IMR-90 (cell line): ENCODE results near the gene INAFM1. TPM values are rescaled to one million over a fixed set of nuclear protein-coding genes. Genes with fewer than 3 reads are reported as not detected.
A peak's percentile ranks its signal among the peaks of the same experiment; 100 is the strongest.

ENCODE experiments used
- ATAC-seq: fragments of 200-7000 bp; cut with Tn5 transposase; 2 replicates; pipeline ENCODE4 v1.9.1; 2020; ENCODE audit warnings: low read depth, mild to moderate bottlenecking, moderate library complexity
- BruUV-seq: library from RNA; stranded (reverse); fragments of 400-500 nt; replicated peaks from 2 replicates; lab custom pipeline; 2021; lab: Mats Ljungman, UMichigan
- CTCF ChIA-PET: fragments of 300-600 bp; formaldehyde crosslinking; extraction: SDS; loops from one replicate; lab custom pipeline; 2021; ENCODE audit warnings: antibody characterized with exemption; lab: Yijun Ruan, JAX
- POLR2A ChIA-PET: fragments of 300-600 bp; sonication (Branson Sonifier 250); formaldehyde crosslinking; loops from one replicate; lab custom pipeline; 2022; ENCODE audit warnings: antibody characterized with exemption; ENCODE audit not compliant: unreplicated experiment; lab: Charles Lee
- DNase-seq: peaks from one replicate; pipeline ENCODE4 v3.0.0; 2013
- H2AFZ ChIP-seq: replicated peaks from 2 replicates; pipeline ENCODE3; 2013; ENCODE audit warnings: low read length, mild to moderate bottlenecking; ENCODE audit not compliant: poor library complexity
- H2AK5ac ChIP-seq: 2 replicates; pipeline ENCODE4 v1.6.1; 2013; ENCODE audit warnings: low read depth, low read length, inconsistent platforms
- H2AK9ac ChIP-seq: replicated peaks from 2 replicates; pipeline ENCODE3; 2013; ENCODE audit warnings: mild to moderate bottlenecking, low read depth, low read length, moderate library complexity; ENCODE audit not compliant: poor library complexity
- H2BK120ac ChIP-seq: 2 replicates; pipeline ENCODE4 v1.6.1; 2013; ENCODE audit warnings: low read depth, low read length, inconsistent platforms
- H2BK15ac ChIP-seq: 3 replicates; pipeline ENCODE4 v1.6.1; 2013; ENCODE audit warnings: low read depth, low read length, inconsistent platforms
- H2BK20ac ChIP-seq: 2 replicates; pipeline ENCODE4 v1.6.1; 2013; ENCODE audit warnings: low read depth, mild to moderate bottlenecking, inconsistent platforms, low read length, moderate library complexity
- H2BK5ac ChIP-seq: 2 replicates; pipeline ENCODE4 v1.6.1; 2013; ENCODE audit warnings: mild to moderate bottlenecking, low read depth, low read length, inconsistent platforms; ENCODE audit not compliant: poor library complexity, severe bottlenecking
- H3K14ac ChIP-seq: replicated peaks from 2 replicates; pipeline ENCODE4 v1.6.1; 2013; ENCODE audit warnings: low read depth, low read length, inconsistent platforms
- H3K18ac ChIP-seq: 2 replicates; pipeline ENCODE4 v1.6.1; 2013; ENCODE audit warnings: low read depth, low read length, control low read depth
- H3K23ac ChIP-seq: 2 replicates; pipeline ENCODE4 v1.6.1; 2013; ENCODE audit warnings: low read depth, low read length, inconsistent platforms
- H3K27ac ChIP-seq: 2 replicates; pipeline ENCODE4 v1.5.1; 2013; ENCODE audit warnings: mild to moderate bottlenecking, control low read depth, low read length; ENCODE audit not compliant: insufficient read depth
- H3K27me3 ChIP-seq: 2 replicates; pipeline ENCODE4 v1.6.1; 2013; ENCODE audit warnings: low read length; ENCODE audit not compliant: control insufficient read depth, insufficient read depth
- H3K36me3 ChIP-seq: 2 replicates; pipeline ENCODE4 v1.6.1; 2013; ENCODE audit warnings: low read length, mixed read lengths; ENCODE audit not compliant: control insufficient read depth, insufficient read depth
- H3K4ac ChIP-seq: 2 replicates; pipeline ENCODE4 v1.6.1; 2013; ENCODE audit warnings: low read depth, low read length, inconsistent platforms
- H3K4me1 ChIP-seq: 2 replicates; pipeline ENCODE4 v1.6.1; 2013; ENCODE audit warnings: low read length, mixed read lengths; ENCODE audit not compliant: control insufficient read depth, insufficient read depth
- H3K4me2 ChIP-seq: 2 replicates; pipeline ENCODE4 v1.6.1; 2013; ENCODE audit warnings: low read depth, mild to moderate bottlenecking, control low read depth, low read length, moderate library complexity
- H3K4me3 ChIP-seq: 2 replicates; pipeline ENCODE4 v1.5.1; 2013; ENCODE audit warnings: low read depth, mild to moderate bottlenecking, control low read depth, low read length, moderate library complexity; ENCODE audit not compliant: insufficient read depth
- H3K56ac ChIP-seq: 2 replicates; pipeline ENCODE4 v1.6.1; 2013; ENCODE audit warnings: low read length, inconsistent platforms; ENCODE audit not compliant: insufficient read depth; ENCODE audit errors: extremely low read depth
- H3K79me1 ChIP-seq, 2 experiments: 2 replicates each; pipeline ENCODE4 v1.6.1; 2013; ENCODE audit warnings: low read length in 2 of 2, inconsistent platforms in 1 of 2, low read depth in 1 of 2
- H3K9ac ChIP-seq: 2 replicates; pipeline ENCODE4 v1.6.1; 2013; ENCODE audit warnings: low read depth, low read length, control low read depth
- H3K9me1 ChIP-seq: 2 replicates; pipeline ENCODE4 v1.6.1; 2013; ENCODE audit warnings: low read length, inconsistent platforms; ENCODE audit not compliant: insufficient read depth
- H3K9me3 ChIP-seq: 2 replicates; pipeline ENCODE4 v1.6.1; 2013; ENCODE audit warnings: low read length; ENCODE audit not compliant: control insufficient read depth, insufficient read depth
- H4K20me1 ChIP-seq: 2 replicates; pipeline ENCODE4 v1.6.1; 2013; ENCODE audit warnings: low read length, inconsistent platforms; ENCODE audit not compliant: insufficient read depth
- H4K5ac ChIP-seq: 2 replicates; pipeline ENCODE4 v1.6.1; 2013; ENCODE audit warnings: mild to moderate bottlenecking, low read depth, low read length, control low read depth
- H4K8ac ChIP-seq, 2 experiments: 2 replicates each; pipeline ENCODE4 v1.6.1; 2013; ENCODE audit warnings: low read depth in 2 of 2, low read length in 2 of 2, control low read depth in 1 of 2, inconsistent platforms in 1 of 2
- H4K91ac ChIP-seq: 2 replicates; pipeline ENCODE4 v1.6.1; 2013; ENCODE audit warnings: low read depth, low read length, inconsistent platforms; ENCODE audit not compliant: insufficient read depth
- BHLHE40 ChIP-seq: fragments of 150-350 bp; IDR thresholded peaks from 2 replicates; pipeline ENCODE4 v1.6.1; 2016; ENCODE audit warnings: mild to moderate bottlenecking, low read depth, low read length
- CEBPB ChIP-seq: IDR thresholded peaks from 2 replicates; pipeline ENCODE4 v1.6.1; 2012; ENCODE audit warnings: low read depth, low read length, improper control_type of control experiment
- CTCF ChIP-seq: conservative IDR thresholded peaks from 2 replicates; pipeline ENCODE4 v1.5.1; 2012; ENCODE audit warnings: mild to moderate bottlenecking, low read depth, low read length, improper control_type of control experiment
- MAFK ChIP-seq: IDR thresholded peaks from 2 replicates; pipeline ENCODE4 v1.6.1; 2012; ENCODE audit warnings: low read depth, low read length, improper control_type of control experiment
- MXI1 ChIP-seq: IDR thresholded peaks from 2 replicates; pipeline ENCODE4 v1.6.1; 2012; ENCODE audit warnings: low read depth, mild to moderate bottlenecking, low read length, moderate library complexity, borderline replicate concordance
- POLR2A ChIP-seq: IDR thresholded peaks from 2 replicates; pipeline ENCODE4 v1.6.1; 2012; ENCODE audit warnings: mild to moderate bottlenecking, low read depth, low read length
- SMC3 ChIP-seq: fragments of 150-350 bp; IDR thresholded peaks from 2 replicates; pipeline ENCODE4 v1.6.1; 2016; ENCODE audit warnings: low read depth, mild to moderate bottlenecking, antibody characterized with exemption, low read length, moderate library complexity
- WGBS, 2 experiments: methylation state at CpG; one replicate each; pipeline versions ENCODE4 v1.1.5 to v1.1.7; 2013; ENCODE audit warnings: missing lambda C conversion rate in 2 of 2; ENCODE audit not compliant: insufficient read length in 1 of 2; ENCODE audit errors: extremely low coverage in 2 of 2; 5-methylcytosine and 5-hydroxymethylcytosine counted together
- dilution Hi-C: fragments of 300-500 bp; cut with HindIII; formaldehyde crosslinking; loops from one replicate; pipeline ENCODE4 v1.14.3; 2018; ENCODE audit warnings: low sequenced_read_pairs; ENCODE audit not compliant: unreplicated experiment
- in situ Hi-C: fragments of 300-500 bp; cut with MboI; formaldehyde crosslinking; loops from 3 replicates; pipeline ENCODE4 v1.14.3; 2019; ENCODE audit warnings: low sequenced_read_pairs, inconsistent platforms, mixed read lengths
- intact Hi-C: fragments of 100-400 bp; cut with micrococcal nuclease; formaldehyde crosslinking; loops from 2 replicates; pipeline ENCODE4 v1.10.0; 2022
- polyA plus RNA-seq, 3 experiments: library from polyadenylated mRNA; depleted of rRNA; stranded (reverse); fragments of >200 nt; gene quantifications; 2 replicates each; pipeline ENCODE4 v1.2.3, GENCODE V29; 2012; ENCODE audit warnings: low replicate concordance in 1 of 3
- total RNA-seq: library from RNA; depleted of rRNA; stranded (reverse); fragments of >200 nt; gene quantifications from 2 replicates; pipeline ENCODE4 v1.2.3, GENCODE V29; 2012
- TF ChIP-seq, protein P1 (sequence below): fragments of 150-350 bp; IDR thresholded peaks from 2 replicates; pipeline ENCODE4 v1.6.1; 2017; ENCODE audit warnings: mild to moderate bottlenecking, antibody characterized with exemption, low read length, low read depth

Gene INAFM1
- total and polyA plus RNA-seq, 2 of the 4 experiments (the other 2 are of a cell fraction): 0.36 to 7.8 TPM

DNA sequence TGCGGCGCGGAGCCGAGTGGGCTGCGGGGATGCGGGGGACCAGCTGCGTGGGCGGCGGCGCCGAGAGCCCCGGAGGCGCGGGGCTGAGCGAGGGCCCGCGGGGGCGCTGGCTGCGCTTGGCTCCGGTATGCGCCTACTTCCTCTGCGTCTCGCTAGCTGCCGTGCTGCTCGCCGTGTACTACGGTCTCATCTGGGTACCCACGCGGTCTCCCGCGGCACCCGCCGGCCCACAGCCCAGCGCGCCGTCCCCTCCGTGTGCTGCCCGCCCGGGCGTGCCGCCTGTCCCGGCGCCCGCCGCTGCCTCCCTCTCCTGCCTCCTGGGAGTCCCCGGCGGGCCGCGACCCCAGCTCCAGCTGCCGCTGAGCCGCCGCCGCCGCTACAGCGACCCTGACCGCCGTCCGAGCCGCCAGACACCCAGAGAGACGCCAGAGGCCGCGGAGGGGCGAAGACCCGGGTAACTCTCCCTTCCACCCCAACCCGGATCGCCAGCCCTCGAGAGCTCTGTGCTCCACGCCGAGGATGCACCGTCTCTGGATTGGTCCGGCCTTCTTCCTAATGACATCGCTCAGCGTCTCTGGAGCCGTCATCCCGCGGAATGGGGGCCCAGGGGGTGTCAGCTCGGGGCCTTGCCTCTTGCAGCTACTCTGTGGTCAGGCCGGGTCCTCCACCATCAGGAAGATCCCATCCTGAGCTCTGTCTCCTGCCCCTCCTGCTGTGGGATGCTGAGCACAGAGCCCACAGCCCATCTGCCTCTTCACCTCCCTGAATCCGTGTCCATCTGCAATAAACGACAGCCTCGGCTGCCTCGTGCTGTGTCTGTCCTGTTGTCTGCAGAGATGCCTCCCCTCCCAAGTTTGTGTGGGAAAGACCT, 441 bp downstream of the INAFM1 start:
- Histone ChIP-seq H3K79me1 (peaks cover 6 to 35% of the 10 kb centered on the region in 2 experiments; a peak in 3 of 4 replicates), H3K9ac (peak overlapping the region; percentile 48), H2BK20ac (peak overlapping the region; percentile 26; the same call in 1 of the 2 replicates), H3K9me1 (peaks cover 13% of the 10 kb centered on the region), H3K56ac (peak overlapping the region; percentile 35; the same call in 1 of the 2 replicates), H2BK120ac (peak overlapping the region; percentile 38; the same call in 1 of the 2 replicates), H3K27ac (peak overlapping the region; percentile 48), H4K20me1 (peaks cover 20% of the 10 kb centered on the region), H3K9me3 (no peaks in the 10 kb centered on the region), H2BK15ac (no peak overlapping the region), H3K4me1 (peaks cover 14% of the 10 kb centered on the region), H3K23ac (peak overlapping the region; percentile 63), H3K4me2 (peak overlapping the region; percentile 67), H3K4me3 (peak overlapping the region; percentile 68), H3K4ac (peak overlapping the region; percentile 67), H2BK5ac (peak overlapping the region; percentile 18), H3K14ac (peak overlapping the region; percentile 78), H2AK5ac (peak overlapping the region; percentile 79; the same call in 1 of the 2 replicates), H4K8ac (no peak overlapping the region; a peak in 1 of 4 replicates), H4K91ac (peak overlapping the region; percentile 44), H3K27me3 (no peaks in the 10 kb centered on the region), H4K5ac (no peak overlapping the region), H3K18ac (no peak overlapping the region), H3K36me3 (peaks cover 24% of the 10 kb centered on the region), H2AK9ac (peak overlapping the region; percentile 90), H2AFZ (peak overlapping the region; percentile 90)
- intact Hi-C loops: no loop called here
- POLR2A ChIA-PET: interaction anchor here (0.8 to 1.0 kb wide), 2 partner anchors 19 to 65 kb away, joined by 3 to 4 read pairs; partner anchors contain the start of gene CCDC9
- WGBS, 2 experiments: 3% methylated on average over 56 of the region's 82 CpGs; no CpG with 5 or more reads in 1 of the 2 experiments
- DNase-seq: no peak
- TF ChIP-seq CEBPB (no peak), BHLHE40 (no peak), SMC3 (no peak), CTCF (no peak), MAFK (no peak), MXI1 (no peak), POLR2A (peak; percentile 13; the same call in 1 of the 2 replicates)
- TF ChIP-seq, protein P1, sequence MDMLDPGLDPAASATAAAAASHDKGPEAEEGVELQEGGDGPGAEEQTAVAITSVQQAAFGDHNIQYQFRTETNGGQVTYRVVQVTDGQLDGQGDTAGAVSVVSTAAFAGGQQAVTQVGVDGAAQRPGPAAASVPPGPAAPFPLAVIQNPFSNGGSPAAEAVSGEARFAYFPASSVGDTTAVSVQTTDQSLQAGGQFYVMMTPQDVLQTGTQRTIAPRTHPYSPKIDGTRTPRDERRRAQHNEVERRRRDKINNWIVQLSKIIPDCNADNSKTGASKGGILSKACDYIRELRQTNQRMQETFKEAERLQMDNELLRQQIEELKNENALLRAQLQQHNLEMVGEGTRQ: no peak
- in situ Hi-C loops: loop anchor here (25.0 kb wide), 1 partner anchor 437 kb away; the partner anchor contains the start of gene EHD2
- ATAC-seq: peak; percentile 10
- dilution Hi-C loops: no loop called here
- TSS peak; percentile 43 for BruUV-seq
- CTCF ChIA-PET: interaction anchor here (0.8 to 1.4 kb wide), 4 partner anchors 9 to 117 kb away, joined by 3 read pairs; partner anchors contain the start of gene CCDC9
